K562 (cell line): ENCODE measurements around the gene LAMTOR4. TPM values are rescaled to one million over a fixed set of nuclear protein-coding genes. Genes with fewer than 3 reads are reported as not detected.

Source experiments
- BDP1 ChIP-seq: IDR thresholded peaks from 3 replicates; pipeline ENCODE4 v1.6.1; 2011; ENCODE audit not compliant: insufficient read length, insufficient read depth
- CBFA2T2 ChIP-seq: fragments of 450-650 bp; conservative IDR thresholded peaks from 2 replicates; pipeline ENCODE4 v1.6.1; 2017; ENCODE audit warnings: mild to moderate bottlenecking
- CGGBP1 ChIP-seq: fragments of 250-450 bp; sonication (Bioruptor Pico); IDR thresholded peaks from 2 replicates; pipeline ENCODE4 v1.9.0; 2021; ENCODE audit warnings: mild to moderate bottlenecking
- DDX20 ChIP-seq: fragments of 450-650 bp; IDR thresholded peaks from 2 replicates; pipeline ENCODE4 v1.6.1; 2016; ENCODE audit warnings: missing genetic modification characterization, low read depth, mild to moderate bottlenecking, missing compliant biosample characterization, moderate library complexity
- EGR1 ChIP-seq: fragments of 450-650 bp; conservative IDR thresholded peaks from 2 replicates; pipeline ENCODE4 v1.6.1; 2017; ENCODE audit warnings: mild to moderate bottlenecking
- ILK ChIP-seq: fragments of 450-650 bp; IDR thresholded peaks from 2 replicates; pipeline ENCODE4 v1.6.1; 2016; ENCODE audit warnings: missing genetic modification characterization, low read depth, mild to moderate bottlenecking, missing compliant biosample characterization, moderate library complexity, borderline replicate concordance
- IRF9 ChIP-seq: fragments of 450-650 bp; IDR thresholded peaks from 2 replicates; pipeline ENCODE4 v1.6.1; 2016; ENCODE audit warnings: missing biosample characterization, missing genetic modification characterization
- MAFF ChIP-seq: IDR thresholded peaks from 2 replicates; pipeline ENCODE4 v1.6.1; 2012; ENCODE audit warnings: low read length, improper control_type of control experiment
- MBD1 ChIP-seq: fragments of 250-450 bp; sonication (Bioruptor Pico); IDR thresholded peaks from 2 replicates; pipeline ENCODE4 v1.8.0; 2022; ENCODE audit warnings: inconsistent platforms
- MEF2D ChIP-seq: conservative IDR thresholded peaks from 2 replicates; pipeline ENCODE4 v1.6.1; 2016; ENCODE audit warnings: low read depth, missing genetic modification characterization, missing compliant biosample characterization
- MNT ChIP-seq, 2 experiments: fragments of 450-650 bp; conservative IDR thresholded peaks; 2 replicates each; pipeline ENCODE4 v1.6.1; 2017; ENCODE audit warnings: mild to moderate bottlenecking in 2 of 2, moderate library complexity in 2 of 2
- NCOR1 ChIP-seq: fragments of 450-650 bp; IDR thresholded peaks from 2 replicates; pipeline ENCODE4 v1.6.1; 2016; ENCODE audit warnings: mild to moderate bottlenecking, moderate library complexity
- SMARCC2 ChIP-seq: fragments of 450-650 bp; IDR thresholded peaks from 2 replicates; pipeline ENCODE4 v1.6.1; 2017; ENCODE audit warnings: antibody characterized with exemption, moderate library complexity, mild to moderate bottlenecking, low read depth
- U2AF2 ChIP-seq: fragments of 200-400 bp; formaldehyde crosslinking; optimal IDR thresholded peaks from 2 replicates; pipeline ENCODE3; 2017; ENCODE audit warnings: low read depth, mild to moderate bottlenecking, low read length
- YBX1 ChIP-seq: fragments of 450-650 bp; IDR thresholded peaks from 2 replicates; pipeline ENCODE4 v1.7.1; 2016; ENCODE audit warnings: mild to moderate bottlenecking
- ZNF197 ChIP-seq: fragments of 200-800 bp; sonication (Bioruptor generic); IDR thresholded peaks from 2 replicates; pipeline ENCODE4 v1.6.1; 2016; ENCODE audit warnings: low read depth, missing genetic modification characterization, missing compliant biosample characterization
- ZNF277 ChIP-seq: fragments of 250-450 bp; sonication (Bioruptor Pico); IDR thresholded peaks from 2 replicates; pipeline ENCODE4 v1.8.0; 2022; ENCODE audit warnings: inconsistent platforms, mild to moderate bottlenecking, moderate library complexity, borderline replicate concordance
- ZNF740 ChIP-seq, 3 experiments: fragments of 200-800 bp in 1 of 3; sonication (Bioruptor generic) in 1 of 3; sonication (generic) in 1 of 3; formaldehyde crosslinking in 1 of 3; IDR thresholded peaks; 2 replicates each; pipeline versions ENCODE4 v1.6.1 to v1.8.0; 2016 to 2022; ENCODE audit warnings: mild to moderate bottlenecking in 2 of 3, missing compliant biosample characterization in 2 of 3, missing genetic modification characterization in 2 of 3, missing genetic modification reagents in 1 of 3
- ZNF77 ChIP-seq: fragments of 250-450 bp; sonication (Bioruptor Pico); IDR thresholded peaks from 2 replicates; pipeline ENCODE4 v1.5.0; 2020
- polyA plus RNA-seq, 8 experiments: library from polyadenylated mRNA; depleted of rRNA in 4 of 8; stranded (reverse) in 5 of 8; unstranded in 3 of 8; fragments of >200 nt; fragmentation: Nextera tagmentation in 2 of 8; fragmentation: Illumina TruSeq in 1 of 8; extraction: Ambion mirVana in 2 of 8; extraction: Trizol in 1 of 8; gene quantifications; 2 replicates each; pipeline versions ENCODE4 v1.2.1 to v1.2.3, GENCODE V29; 2011 to 2014; ENCODE audit warnings: inconsistent platforms in 1 of 8, missing spikeins in 1 of 8
- total RNA-seq, 7 experiments: library from RNA; depleted of rRNA in 6 of 7; stranded (reverse); fragments of >200 nt in 6 of 7; fragmentation: Illumina TruSeq in 2 of 7; extraction: Trizol in 2 of 7; gene quantifications; 2 replicates each; pipeline versions ENCODE4 v1.2.1 to v1.2.3, GENCODE V29; 2011 to 2021; ENCODE audit warnings: low replicate concordance in 1 of 7

Gene LAMTOR4
- total and polyA plus RNA-seq, 9 of the 15 experiments (the other 6 are each of a cell fraction or from before 2014, with no cell fraction given), result 79.6 to 314 (median 195) TPM

GRCh38 chr7:100159099-100159623 is 10.4 kb downstream of the LAMTOR4 start (continued):
- TF ChIP-seq MBD1 (CRISPR knock-in tag) (no peak), CBFA2T2 (no peak), YBX1 (no peak), IRF9 (tag) (no peak; the same call in 1 of the 2 replicates), CGGBP1 (CRISPR knock-in tag) (no peak), MNT (conservative IDR thresholded peaks at IDR 0.05) (no peak), EGR1 (no peak), MEF2D (tag) (0 out of 2 replicates have a peak, but pooled peaks have one; percentile 12), ILK (tag) (no peak), BDP1 (no peak), SMARCC2 (no peak), DDX20 (tag) (no peak), ZNF197 (CRISPR knock-in tag) (peak; percentile 37; the same call in 1 of the 2 replicates), ZNF277 (CRISPR knock-in tag) (no peak), MAFF (no peak), U2AF2 (no peak), ZNF77 (no peak), NCOR1 (no peak), ZNF740 (CRISPR knock-in tag; IDR thresholded peaks at IDR 0.05) (no peak), ZNF740 (tag; IDR thresholded peaks at IDR 0.05) (no peak)
